C4-2B (cell line): ENCODE measurements around the gene C6orf132.

Experiments used
- H3K27ac ChIP-seq: fragments of 450-650 bp; 2 replicates; pipeline ENCODE4 v1.5.1; 2017
- CTCF ChIP-seq: fragments of 450-650 bp; conservative IDR thresholded peaks from 2 replicates; pipeline ENCODE4 v1.5.1; 2017; ENCODE audit warnings: mild to moderate bottlenecking
- ZFX ChIP-seq: fragments of 450-650 bp; IDR thresholded peaks from 2 replicates; pipeline ENCODE4 v1.6.1; 2017

Gene C6orf132

GRCh38 chr6:42106112-42107023 lies 36.1 kb downstream of the C6orf132 start:
- TF ChIP-seq ZFX, result no peak
- no peak for TF ChIP-seq CTCF
- no peak overlapping the region for H3K27ac ChIP-seq

- TF ChIP-seq CTCF (no peak), ZFX (no peak)
- no peak overlapping the region for H3K27ac ChIP-seq
Measured at GRCh38 chr6:42105709-42106108, 36.7 kb downstream of the C6orf132 start.

- TF ChIP-seq ZFX, result no peak
- no peak for TF ChIP-seq CTCF
- no peak overlapping the region for H3K27ac ChIP-seq
Measured at GRCh38 chr6:42105156-42105648, 37.2 kb downstream of the C6orf132 start.

- no peak for TF ChIP-seq ZFX
- no peak for TF ChIP-seq CTCF
- no peak overlapping the region for H3K27ac ChIP-seq
Measured at GRCh38 chr6:42104804-42105125, 37.7 kb downstream of the C6orf132 start.

- H3K27ac ChIP-seq, result no peak overlapping the region
- TF ChIP-seq CTCF (no peak), ZFX (no peak)
Measured at GRCh38 chr6:42104095-42104803, 38.2 kb downstream of the C6orf132 start.

GRCh38 chr6:42103753-42104094 lies 38.7 kb downstream of the C6orf132 start:
- no peak for TF ChIP-seq CTCF
- TF ChIP-seq ZFX, result no peak
- H3K27ac ChIP-seq, result no peak overlapping the region

- no peak overlapping the region for H3K27ac ChIP-seq
- no peak for TF ChIP-seq CTCF
- no peak for TF ChIP-seq ZFX
Measured at GRCh38 chr6:42103216-42103615, 39.2 kb downstream of the C6orf132 start.
